K562 (cell line): ENCODE data around the gene MAD2L1BP. TPM values are rescaled to one million over a fixed set of nuclear protein-coding genes. Genes with fewer than 3 reads are reported as not detected.

Experiments
- ATAC-seq: fragments of 200-7000 bp; cut with Tn5 transposase; 3 replicates; pipeline ENCODE4 v1.9.1; 2020; ENCODE audit warnings: moderate library complexity
- BruUV-seq: library from RNA; stranded (reverse); fragments of 400-500 nt; replicated peaks from 2 replicates; lab custom pipeline; 2021; lab: Mats Ljungman, UMichigan
- CTCF ChIA-PET: fragments of 300-600 bp; formaldehyde crosslinking; extraction: SDS; loops from one replicate; lab custom pipeline; 2021; ENCODE audit warnings: low intra/inter-chr PET ratio; lab: Yijun Ruan, JAX
- POLR2A ChIA-PET: fragments of 300-600, 350-650 bp; sonication (Branson Sonifier 250); formaldehyde crosslinking; extraction: SDS; loops from one replicate; lab custom pipeline; 2021; ENCODE audit warnings: antibody characterized with exemption, inconsistent platforms; lab: Yijun Ruan, JAX
- DNase-seq, 4 experiments: peaks; one replicate each; pipeline versions ENCODE4 v3.0.0 to v3.0.0-alpha.2; 2011 to 2018; ENCODE audit warnings: low spot score in 3 of 4, mixed read lengths in 3 of 4; ENCODE audit errors: extremely low read depth in 1 of 4
- FAIRE-seq: peaks from 2 replicates; lab custom pipeline; 2011; peaks lifted over from hg19 to GRCh38; lab: Jason Lieb, UNC
- H2AFZ ChIP-seq: 2 replicates; pipeline ENCODE4 v1.6.0; 2011; ENCODE audit warnings: low read depth, low read length, control low read depth, inconsistent platforms
- H3K27ac ChIP-seq: fragments of 200-600 bp; 3 replicates; pipeline ENCODE4 v1.8.0; 2011; ENCODE audit warnings: low read depth, mild to moderate bottlenecking, control low read depth, inconsistent platforms, low read length, moderate library complexity, mixed read lengths; ENCODE audit errors: extremely low read depth
- H3K27me3 ChIP-seq, 2 experiments: fragments of 300-600 bp in 1 of 2; 2 replicates in 1 of 2; 3 replicates in 1 of 2; pipeline versions ENCODE4 v1.6.0 to v1.8.0; 2011; ENCODE audit warnings: inconsistent platforms in 2 of 2, low read length in 2 of 2, mild to moderate bottlenecking in 1 of 2, mixed read lengths in 1 of 2, moderate library complexity in 1 of 2; ENCODE audit not compliant: control insufficient read depth in 2 of 2, insufficient read depth in 2 of 2
- H3K36me3 ChIP-seq: fragments of 300-600 bp; 3 replicates; pipeline ENCODE4 v1.8.0; 2011; ENCODE audit warnings: mild to moderate bottlenecking, low read length, inconsistent platforms; ENCODE audit not compliant: control insufficient read depth, insufficient read depth
- H3K4me1 ChIP-seq, 2 experiments: fragments of 200-600 bp in 1 of 2; replicated peaks in 1 of 2; 2 replicates in 1 of 2; 3 replicates in 1 of 2; pipeline versions ENCODE4 v1.5.1 to v1.8.0; 2011; ENCODE audit warnings: inconsistent platforms in 2 of 2, low read length in 2 of 2, mild to moderate bottlenecking in 1 of 2, mixed read lengths in 1 of 2, moderate library complexity in 1 of 2; ENCODE audit not compliant: control insufficient read depth in 2 of 2, insufficient read depth in 2 of 2
- H3K4me2 ChIP-seq: 2 replicates; pipeline ENCODE4 v1.6.1; 2011; ENCODE audit warnings: low read length, control low read depth, inconsistent platforms, mixed read lengths; ENCODE audit not compliant: insufficient read depth
- H3K4me3 ChIP-seq: fragments of 200-600 bp; sonication (generic), shearing (Covaris generic); 2 replicates; pipeline ENCODE4 v1.5.1; 2016; ENCODE audit warnings: control low read depth, inconsistent platforms
- H3K79me2 ChIP-seq: fragments of 200-600 bp; 3 replicates; pipeline ENCODE4 v1.8.0; 2011; ENCODE audit warnings: low read length, inconsistent platforms; ENCODE audit not compliant: control insufficient read depth, insufficient read depth
- H3K9ac ChIP-seq, 2 experiments: 2 replicates each; pipeline versions ENCODE4 v1.6.0 to v1.6.1; 2011; ENCODE audit warnings: low read depth in 2 of 2, low read length in 2 of 2, control low read depth in 1 of 2, inconsistent platforms in 1 of 2, mild to moderate bottlenecking in 1 of 2, mixed read lengths in 1 of 2; ENCODE audit not compliant: insufficient read depth in 1 of 2
- H3K9me1 ChIP-seq: one replicate; pipeline ENCODE4 v1.6.0; 2011; ENCODE audit warnings: inconsistent platforms, mild to moderate bottlenecking, low read length, moderate library complexity; ENCODE audit not compliant: control insufficient read depth, insufficient read depth
- H3K9me3 ChIP-seq: replicated peaks from 2 replicates; pipeline ENCODE4 v1.5.1; 2011; ENCODE audit warnings: low read depth, low read length, inconsistent platforms; ENCODE audit not compliant: control insufficient read depth, insufficient read depth
- H4K20me1 ChIP-seq: replicated peaks from 2 replicates; pipeline ENCODE4 v1.6.1; 2011; ENCODE audit warnings: low read length, inconsistent platforms, mixed read lengths; ENCODE audit not compliant: control insufficient read depth, insufficient read depth
- FUS ChIP-seq: fragments of 200-400 bp; formaldehyde crosslinking; optimal IDR thresholded peaks from 2 replicates; pipeline ENCODE3; 2017; ENCODE audit warnings: low read depth, low read length
- KDM4B ChIP-seq, 2 experiments: fragments of 450-650 bp in 1 of 2; sonication (generic) in 1 of 2; IDR thresholded peaks; 2 replicates each; pipeline ENCODE4 v1.6.1; 2016 to 2017; ENCODE audit warnings: borderline replicate concordance in 2 of 2, antibody characterized with exemption in 1 of 2, low read depth in 1 of 2, mild to moderate bottlenecking in 1 of 2
- NCOA6 ChIP-seq: fragments of 450-650 bp; IDR thresholded peaks from 2 replicates; pipeline ENCODE4 v1.6.1; 2017; ENCODE audit warnings: mild to moderate bottlenecking
- NFATC3 ChIP-seq: fragments of 450-650 bp; IDR thresholded peaks from 2 replicates; pipeline ENCODE4 v1.6.1; 2017; ENCODE audit warnings: mild to moderate bottlenecking
- SMAD4 ChIP-seq: fragments of 250-450 bp; sonication (Bioruptor Pico); conservative IDR thresholded peaks from 2 replicates; pipeline ENCODE4 v1.8.0; 2021; ENCODE audit warnings: inconsistent platforms, mild to moderate bottlenecking, moderate library complexity
- TOE1 ChIP-seq, 2 experiments: fragments of 450-650 bp in 1 of 2; sonication (generic) in 1 of 2; formaldehyde crosslinking in 1 of 2; IDR thresholded peaks; 2 replicates each; pipeline versions ENCODE4 v1.7.1 to v1.8.0; 2016 to 2022; ENCODE audit warnings: borderline replicate concordance in 2 of 2, mild to moderate bottlenecking in 2 of 2, antibody characterized with exemption in 1 of 2, inconsistent platforms in 1 of 2, low read depth in 1 of 2, missing genetic modification reagents in 1 of 2, moderate library complexity in 1 of 2
- ZNF696 ChIP-seq: fragments of 250-450 bp; sonication (Bioruptor Pico); conservative IDR thresholded peaks from 2 replicates; pipeline ENCODE4 v1.4.0; 2020; ENCODE audit warnings: mild to moderate bottlenecking, moderate library complexity
- WGBS: fragments of 100-300 bp; shearing (Covaris generic); methylation state at CpG from one replicate; pipeline ENCODE4 v1.1.6; 2016; ENCODE audit warnings: low coverage, mixed read lengths; ENCODE audit not compliant: insufficient coverage; ENCODE audit errors: missing lambda C conversion rate; 5-methylcytosine and 5-hydroxymethylcytosine counted together
- in situ Hi-C: fragments of 300-500 bp; cut with MboI; formaldehyde crosslinking; loops from 4 replicates; pipeline ENCODE4 v1.15.0; 2018; ENCODE audit warnings: inconsistent platforms, mixed read lengths
- intact Hi-C: fragments of 100-400 bp; cut with micrococcal nuclease; formaldehyde crosslinking; loops from 2 replicates; pipeline ENCODE4 v1.14.2; 2022
- polyA plus RNA-seq, 8 experiments: library from polyadenylated mRNA; depleted of rRNA in 4 of 8; stranded (reverse) in 5 of 8; unstranded in 3 of 8; fragments of >200 nt; fragmentation: Nextera tagmentation in 2 of 8; fragmentation: Illumina TruSeq in 1 of 8; extraction: Ambion mirVana in 2 of 8; extraction: Trizol in 1 of 8; gene quantifications; 2 replicates each; pipeline versions ENCODE4 v1.2.1 to v1.2.3, GENCODE V29; 2011 to 2014; ENCODE audit warnings: inconsistent platforms in 1 of 8, missing spikeins in 1 of 8
- total RNA-seq, 7 experiments: library from RNA; depleted of rRNA in 6 of 7; stranded (reverse); fragments of >200 nt in 6 of 7; fragmentation: Illumina TruSeq in 2 of 7; extraction: Trizol in 2 of 7; gene quantifications; 2 replicates each; pipeline versions ENCODE4 v1.2.1 to v1.2.3, GENCODE V29; 2011 to 2021; ENCODE audit warnings: low replicate concordance in 1 of 7
- TF ChIP-seq, protein P1 (sequence below): fragments of 250-450 bp; sonication (Bioruptor Pico); IDR thresholded peaks from 2 replicates; pipeline ENCODE4 v1.4.0; 2020; ENCODE audit warnings: mild to moderate bottlenecking, moderate library complexity
- TF ChIP-seq, protein P2 (sequence below): fragments of 450-650 bp; formaldehyde crosslinking; conservative IDR thresholded peaks from 2 replicates; pipeline ENCODE4 v1.4.0; 2022; ENCODE audit warnings: mild to moderate bottlenecking, missing genetic modification characterization
- TF ChIP-seq, protein P3 (sequence below): fragments of 200-400 bp; formaldehyde crosslinking; IDR thresholded peaks from 2 replicates; pipeline ENCODE4 v1.6.1; 2017; ENCODE audit warnings: mild to moderate bottlenecking, low read depth, low read length, moderate library complexity

Gene MAD2L1BP
- total and polyA plus RNA-seq, 9 of the 15 experiments (the other 6 are each of a cell fraction or from before 2014, with no cell fraction given): 69.7 to 321 (median 111) TPM

- in situ Hi-C loops (no loop called here), intact Hi-C loops (no loop called here)
- H3K79me2 ChIP-seq: peaks cover 51% of the 10 kb centered on the region
- WGBS: 87% methylated on average over 11 of the region's 11 CpGs
- H3K27ac ChIP-seq: no peak overlapping the region
- H3K4me3 ChIP-seq: no peak overlapping the region
- FAIRE-seq (no peak), ATAC-seq (no peak), DNase-seq (no peak)
- TF ChIP-seq, protein P1, sequence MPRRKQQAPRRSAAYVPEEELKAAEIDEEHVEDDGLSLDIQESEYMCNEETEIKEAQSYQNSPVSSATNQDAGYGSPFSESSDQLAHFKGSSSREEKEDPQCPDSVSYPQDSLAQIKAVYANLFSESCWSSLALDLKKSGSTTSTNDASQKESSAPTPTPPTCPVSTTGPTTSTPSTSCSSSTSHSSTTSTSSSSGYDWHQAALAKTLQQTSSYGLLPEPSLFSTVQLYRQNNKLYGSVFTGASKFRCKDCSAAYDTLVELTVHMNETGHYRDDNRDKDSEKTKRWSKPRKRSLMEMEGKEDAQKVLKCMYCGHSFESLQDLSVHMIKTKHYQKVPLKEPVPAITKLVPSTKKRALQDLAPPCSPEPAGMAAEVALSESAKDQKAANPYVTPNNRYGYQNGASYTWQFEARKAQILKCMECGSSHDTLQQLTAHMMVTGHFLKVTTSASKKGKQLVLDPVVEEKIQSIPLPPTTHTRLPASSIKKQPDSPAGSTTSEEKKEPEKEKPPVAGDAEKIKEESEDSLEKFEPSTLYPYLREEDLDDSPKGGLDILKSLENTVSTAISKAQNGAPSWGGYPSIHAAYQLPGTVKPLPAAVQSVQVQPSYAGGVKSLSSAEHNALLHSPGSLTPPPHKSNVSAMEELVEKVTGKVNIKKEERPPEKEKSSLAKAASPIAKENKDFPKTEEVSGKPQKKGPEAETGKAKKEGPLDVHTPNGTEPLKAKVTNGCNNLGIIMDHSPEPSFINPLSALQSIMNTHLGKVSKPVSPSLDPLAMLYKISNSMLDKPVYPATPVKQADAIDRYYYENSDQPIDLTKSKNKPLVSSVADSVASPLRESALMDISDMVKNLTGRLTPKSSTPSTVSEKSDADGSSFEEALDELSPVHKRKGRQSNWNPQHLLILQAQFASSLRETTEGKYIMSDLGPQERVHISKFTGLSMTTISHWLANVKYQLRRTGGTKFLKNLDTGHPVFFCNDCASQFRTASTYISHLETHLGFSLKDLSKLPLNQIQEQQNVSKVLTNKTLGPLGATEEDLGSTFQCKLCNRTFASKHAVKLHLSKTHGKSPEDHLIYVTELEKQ (CRISPR knock-in tag): no peak
- TF ChIP-seq, protein P2, sequence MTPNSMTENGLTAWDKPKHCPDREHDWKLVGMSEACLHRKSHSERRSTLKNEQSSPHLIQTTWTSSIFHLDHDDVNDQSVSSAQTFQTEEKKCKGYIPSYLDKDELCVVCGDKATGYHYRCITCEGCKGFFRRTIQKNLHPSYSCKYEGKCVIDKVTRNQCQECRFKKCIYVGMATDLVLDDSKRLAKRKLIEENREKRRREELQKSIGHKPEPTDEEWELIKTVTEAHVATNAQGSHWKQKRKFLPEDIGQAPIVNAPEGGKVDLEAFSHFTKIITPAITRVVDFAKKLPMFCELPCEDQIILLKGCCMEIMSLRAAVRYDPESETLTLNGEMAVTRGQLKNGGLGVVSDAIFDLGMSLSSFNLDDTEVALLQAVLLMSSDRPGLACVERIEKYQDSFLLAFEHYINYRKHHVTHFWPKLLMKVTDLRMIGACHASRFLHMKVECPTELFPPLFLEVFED: no peak
- TF ChIP-seq ZNF696 (CRISPR knock-in tag) (no peak), NFATC3 (no peak), TOE1 (IDR thresholded peaks at IDR 0.05; ENCODE audit: borderline replicate concordance) (no peak), TOE1 (CRISPR knock-in tag; IDR thresholded peaks at IDR 0.05; ENCODE audit: borderline replicate concordance, low read depth) (no peak), KDM4B (IDR thresholded peaks at IDR 0.05; ENCODE audit: borderline replicate concordance in 2 of 2, low read depth in 1 of 2) (no peak), NCOA6 (no peak), SMAD4 (no peak), FUS (no peak)
- TF ChIP-seq, protein P3, sequence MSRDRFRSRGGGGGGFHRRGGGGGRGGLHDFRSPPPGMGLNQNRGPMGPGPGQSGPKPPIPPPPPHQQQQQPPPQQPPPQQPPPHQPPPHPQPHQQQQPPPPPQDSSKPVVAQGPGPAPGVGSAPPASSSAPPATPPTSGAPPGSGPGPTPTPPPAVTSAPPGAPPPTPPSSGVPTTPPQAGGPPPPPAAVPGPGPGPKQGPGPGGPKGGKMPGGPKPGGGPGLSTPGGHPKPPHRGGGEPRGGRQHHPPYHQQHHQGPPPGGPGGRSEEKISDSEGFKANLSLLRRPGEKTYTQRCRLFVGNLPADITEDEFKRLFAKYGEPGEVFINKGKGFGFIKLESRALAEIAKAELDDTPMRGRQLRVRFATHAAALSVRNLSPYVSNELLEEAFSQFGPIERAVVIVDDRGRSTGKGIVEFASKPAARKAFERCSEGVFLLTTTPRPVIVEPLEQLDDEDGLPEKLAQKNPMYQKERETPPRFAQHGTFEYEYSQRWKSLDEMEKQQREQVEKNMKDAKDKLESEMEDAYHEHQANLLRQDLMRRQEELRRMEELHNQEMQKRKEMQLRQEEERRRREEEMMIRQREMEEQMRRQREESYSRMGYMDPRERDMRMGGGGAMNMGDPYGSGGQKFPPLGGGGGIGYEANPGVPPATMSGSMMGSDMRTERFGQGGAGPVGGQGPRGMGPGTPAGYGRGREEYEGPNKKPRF: no peak
- H3K9ac ChIP-seq: no peak overlapping the region
- no peaks in the 10 kb centered on the region for H3K27me3 ChIP-seq
- H3K36me3 ChIP-seq: peaks cover 97% of the 10 kb centered on the region
- H3K4me2 ChIP-seq: no peak overlapping the region
- no TSS peak for BruUV-seq
- H2AFZ ChIP-seq: no peak overlapping the region
- no peaks in the 10 kb centered on the region for H3K9me1 ChIP-seq
- H4K20me1 ChIP-seq: peaks cover 21% of the 10 kb centered on the region
- H3K9me3 ChIP-seq: no peaks in the 10 kb centered on the region
- peaks cover 0 to 27% of the 10 kb centered on the region in 2 experiments; a peak in 3 of 5 replicates for H3K4me1 ChIP-seq
- CTCF ChIA-PET: no interaction called here
- POLR2A ChIA-PET: interaction anchor here (0.6 to 2.6 kb wide), 7 partner anchors 8 to 244 kb away, joined by 3 to 10 read pairs (median 3); no protein-coding TSS in a partner anchor
Observed at GRCh38 chr6:43680308-43681200, 44.9 kb downstream of the MAD2L1BP start.
